GM12878 (cell line): Measurements from ENCODE around the gene PLEKHM1. TPM values are rescaled to one million over a fixed set of nuclear protein-coding genes. Genes with fewer than 3 reads are reported as not detected.
A peak's percentile ranks its signal among the peaks of the same experiment; 100 is the strongest.

ENCODE experiments used
- CHD2 ChIP-seq: IDR thresholded peaks from 2 replicates; pipeline ENCODE4 v1.6.1; 2011; ENCODE audit warnings: low read depth, low read length, improper control_type of control experiment, borderline replicate concordance
- RFX5 ChIP-seq: IDR thresholded peaks from 2 replicates; pipeline ENCODE4 v1.6.1; 2011; ENCODE audit warnings: low read depth, low read length, improper control_type of control experiment
- polyA plus RNA-seq, 11 experiments: library from polyadenylated mRNA; depleted of rRNA in 4 of 11; unstranded in 6 of 11; stranded (reverse) in 5 of 11; fragments of >200 nt; fragmentation: Nextera tagmentation in 4 of 11; fragmentation: Illumina TruSeq in 1 of 11; extraction: Ambion mirVana in 4 of 11; extraction: Trizol in 1 of 11; gene quantifications; 1 replicate in 1 of 11; 2 replicates in 10 of 11; pipeline versions ENCODE4 v1.2.1 to v1.2.3, GENCODE V29; 2011 to 2016; ENCODE audit warnings: inconsistent platforms in 2 of 11, missing spikeins in 2 of 11, low read depth in 1 of 11
- total RNA-seq, 4 experiments: library from RNA; depleted of rRNA in 3 of 4; stranded (reverse); fragments of >200 nt in 3 of 4; fragmentation: Illumina TruSeq in 1 of 4; extraction: Trizol in 1 of 4; gene quantifications; 2 replicates each; pipeline versions ENCODE4 v1.2.1 to v1.2.3, GENCODE V29; 2013 to 2021
- TF ChIP-seq, protein P1 (sequence below): fragments of 450-650 bp; IDR thresholded peaks from 2 replicates; pipeline ENCODE4 v1.6.1; 2018; ENCODE audit warnings: mild to moderate bottlenecking, low read depth, moderate library complexity; ENCODE audit not compliant: partially characterized antibody
- TF ChIP-seq, protein P2 (sequence below): fragments of 150-350 bp; IDR thresholded peaks from 2 replicates; pipeline ENCODE4 v1.6.1; 2016; ENCODE audit warnings: low read depth, low read length
- TF ChIP-seq, protein P3 (sequence below): IDR thresholded peaks from 2 replicates; pipeline ENCODE4 v1.6.1; 2012; ENCODE audit warnings: low read depth, low read length, improper control_type of control experiment

Gene PLEKHM1
- total and polyA plus RNA-seq, 10 of the 15 experiments (the other 5 are each of a cell fraction or from before 2014, with no cell fraction given): 0.21 to 27.8 (median 9.4) TPM

DNA sequence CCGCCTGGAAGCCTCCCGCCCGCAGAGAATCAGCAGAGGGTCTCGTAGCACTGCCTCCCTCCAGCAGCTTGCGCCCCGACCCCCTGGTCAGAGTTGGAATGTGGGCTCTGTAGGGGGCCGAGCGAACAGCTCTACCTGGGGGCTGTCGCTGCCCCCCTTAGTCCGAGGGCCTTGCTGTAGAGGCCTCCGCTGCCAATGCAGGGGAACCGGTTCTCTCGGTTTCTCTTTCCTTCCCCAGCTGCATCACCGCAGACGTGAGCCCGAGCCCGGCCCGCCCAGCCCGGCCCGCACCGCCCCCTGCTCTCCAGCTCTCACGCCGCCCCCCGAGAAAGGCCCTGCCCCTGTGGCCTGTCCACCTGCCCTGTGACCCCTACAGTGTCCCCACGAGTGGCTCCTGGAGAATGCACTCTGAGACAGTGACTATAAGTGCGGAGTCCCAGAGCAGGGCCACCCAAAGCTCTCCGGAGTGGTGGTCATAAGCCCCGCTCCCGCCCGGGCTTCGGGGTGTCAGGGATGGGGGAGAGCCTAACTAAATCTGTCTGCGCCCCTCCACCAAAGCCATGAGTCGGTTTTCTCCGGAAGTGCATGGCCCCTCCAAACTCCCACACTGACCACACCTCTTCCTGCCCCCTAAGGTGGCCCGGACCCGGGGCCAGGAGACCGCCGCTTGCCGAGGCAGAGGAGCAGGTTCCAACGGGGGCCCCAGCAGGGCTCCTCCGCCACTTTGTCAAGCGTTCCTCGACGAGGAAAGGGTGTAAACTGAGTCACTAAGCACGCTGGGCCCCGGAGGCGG lies 59.6 kb downstream of the PLEKHM1 start (continued):
- TF ChIP-seq, protein P1, sequence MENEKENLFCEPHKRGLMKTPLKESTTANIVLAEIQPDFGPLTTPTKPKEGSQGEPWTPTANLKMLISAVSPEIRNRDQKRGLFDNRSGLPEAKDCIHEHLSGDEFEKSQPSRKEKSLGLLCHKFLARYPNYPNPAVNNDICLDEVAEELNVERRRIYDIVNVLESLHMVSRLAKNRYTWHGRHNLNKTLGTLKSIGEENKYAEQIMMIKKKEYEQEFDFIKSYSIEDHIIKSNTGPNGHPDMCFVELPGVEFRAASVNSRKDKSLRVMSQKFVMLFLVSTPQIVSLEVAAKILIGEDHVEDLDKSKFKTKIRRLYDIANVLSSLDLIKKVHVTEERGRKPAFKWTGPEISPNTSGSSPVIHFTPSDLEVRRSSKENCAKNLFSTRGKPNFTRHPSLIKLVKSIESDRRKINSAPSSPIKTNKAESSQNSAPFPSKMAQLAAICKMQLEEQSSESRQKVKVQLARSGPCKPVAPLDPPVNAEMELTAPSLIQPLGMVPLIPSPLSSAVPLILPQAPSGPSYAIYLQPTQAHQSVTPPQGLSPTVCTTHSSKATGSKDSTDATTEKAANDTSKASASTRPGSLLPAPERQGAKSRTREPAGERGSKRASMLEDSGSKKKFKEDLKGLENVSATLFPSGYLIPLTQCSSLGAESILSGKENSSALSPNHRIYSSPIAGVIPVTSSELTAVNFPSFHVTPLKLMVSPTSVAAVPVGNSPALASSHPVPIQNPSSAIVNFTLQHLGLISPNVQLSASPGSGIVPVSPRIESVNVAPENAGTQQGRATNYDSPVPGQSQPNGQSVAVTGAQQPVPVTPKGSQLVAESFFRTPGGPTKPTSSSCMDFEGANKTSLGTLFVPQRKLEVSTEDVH: no peak
- TF ChIP-seq, protein P2, sequence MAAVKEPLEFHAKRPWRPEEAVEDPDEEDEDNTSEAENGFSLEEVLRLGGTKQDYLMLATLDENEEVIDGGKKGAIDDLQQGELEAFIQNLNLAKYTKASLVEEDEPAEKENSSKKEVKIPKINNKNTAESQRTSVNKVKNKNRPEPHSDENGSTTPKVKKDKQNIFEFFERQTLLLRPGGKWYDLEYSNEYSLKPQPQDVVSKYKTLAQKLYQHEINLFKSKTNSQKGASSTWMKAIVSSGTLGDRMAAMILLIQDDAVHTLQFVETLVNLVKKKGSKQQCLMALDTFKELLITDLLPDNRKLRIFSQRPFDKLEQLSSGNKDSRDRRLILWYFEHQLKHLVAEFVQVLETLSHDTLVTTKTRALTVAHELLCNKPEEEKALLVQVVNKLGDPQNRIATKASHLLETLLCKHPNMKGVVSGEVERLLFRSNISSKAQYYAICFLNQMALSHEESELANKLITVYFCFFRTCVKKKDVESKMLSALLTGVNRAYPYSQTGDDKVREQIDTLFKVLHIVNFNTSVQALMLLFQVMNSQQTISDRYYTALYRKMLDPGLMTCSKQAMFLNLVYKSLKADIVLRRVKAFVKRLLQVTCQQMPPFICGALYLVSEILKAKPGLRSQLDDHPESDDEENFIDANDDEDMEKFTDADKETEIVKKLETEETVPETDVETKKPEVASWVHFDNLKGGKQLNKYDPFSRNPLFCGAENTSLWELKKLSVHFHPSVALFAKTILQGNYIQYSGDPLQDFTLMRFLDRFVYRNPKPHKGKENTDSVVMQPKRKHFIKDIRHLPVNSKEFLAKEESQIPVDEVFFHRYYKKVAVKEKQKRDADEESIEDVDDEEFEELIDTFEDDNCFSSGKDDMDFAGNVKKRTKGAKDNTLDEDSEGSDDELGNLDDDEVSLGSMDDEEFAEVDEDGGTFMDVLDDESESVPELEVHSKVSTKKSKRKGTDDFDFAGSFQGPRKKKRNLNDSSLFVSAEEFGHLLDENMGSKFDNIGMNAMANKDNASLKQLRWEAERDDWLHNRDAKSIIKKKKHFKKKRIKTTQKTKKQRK: no peak
- TF ChIP-seq RFX5: no peak
- TF ChIP-seq, protein P3, sequence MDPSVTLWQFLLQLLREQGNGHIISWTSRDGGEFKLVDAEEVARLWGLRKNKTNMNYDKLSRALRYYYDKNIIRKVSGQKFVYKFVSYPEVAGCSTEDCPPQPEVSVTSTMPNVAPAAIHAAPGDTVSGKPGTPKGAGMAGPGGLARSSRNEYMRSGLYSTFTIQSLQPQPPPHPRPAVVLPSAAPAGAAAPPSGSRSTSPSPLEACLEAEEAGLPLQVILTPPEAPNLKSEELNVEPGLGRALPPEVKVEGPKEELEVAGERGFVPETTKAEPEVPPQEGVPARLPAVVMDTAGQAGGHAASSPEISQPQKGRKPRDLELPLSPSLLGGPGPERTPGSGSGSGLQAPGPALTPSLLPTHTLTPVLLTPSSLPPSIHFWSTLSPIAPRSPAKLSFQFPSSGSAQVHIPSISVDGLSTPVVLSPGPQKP: peak; percentile 8; the same call in 1 of the 2 replicates
- no peak for TF ChIP-seq CHD2
